GM12878 (cell line): Measurements from ENCODE around the gene PSMB4. TPM values are rescaled to one million over a fixed set of nuclear protein-coding genes. Genes with fewer than 3 reads are reported as not detected.

ENCODE experiments used
- ATAC-seq: fragments of 200-7000 bp; cut with Tn5 transposase; 3 replicates; pipeline ENCODE4 v1.9.1; 2020; ENCODE audit warnings: mild to moderate bottlenecking, moderate library complexity
- BruUV-seq: library from RNA; stranded (reverse); fragments of 400-500 nt; replicated peaks from 2 replicates; lab custom pipeline; 2021; lab: Mats Ljungman, UMichigan
- CTCF ChIA-PET: fragments of 300-600 bp; sonication (Branson Sonifier 250); formaldehyde crosslinking; extraction: SDS; loops from one replicate; lab custom pipeline; 2021; ENCODE audit warnings: inconsistent platforms; lab: Yijun Ruan, JAX
- POLR2A ChIA-PET: fragments of 350-600 bp; formaldehyde crosslinking; extraction: SDS; loops from one replicate; lab custom pipeline; 2021; ENCODE audit warnings: inconsistent platforms; lab: Charles Lee
- RAD21 ChIA-PET: fragments of 300-600 bp; sonication (Branson Sonifier 250); formaldehyde crosslinking; loops from one replicate; lab custom pipeline; 2023; ENCODE audit warnings: antibody characterized with exemption; ENCODE audit not compliant: unreplicated experiment; lab: Charles Lee
- SMC1A ChIA-PET: fragments of 300-600 bp; sonication (Branson Sonifier 250); formaldehyde crosslinking; loops from one replicate; lab custom pipeline; 2023; ENCODE audit not compliant: unreplicated experiment, uncharacterized antibody; lab: Charles Lee
- DNase-seq: peaks from one replicate; pipeline ENCODE4 v3.0.0-alpha.2; 2011; ENCODE audit warnings: low read depth, low spot score
- FAIRE-seq: peaks from 3 replicates; lab custom pipeline; 2011; peaks lifted over from hg19 to GRCh38; lab: Jason Lieb, UNC
- H2AFZ ChIP-seq: 2 replicates; pipeline ENCODE4 v1.6.0; 2011; ENCODE audit warnings: low read depth, low read length, control low read depth; ENCODE audit not compliant: control insufficient read depth
- H3K27ac ChIP-seq: 2 replicates; pipeline ENCODE4 v1.5.1; 2011; ENCODE audit warnings: control low read depth; ENCODE audit not compliant: control insufficient read depth, insufficient read depth
- H3K27me3 ChIP-seq, 2 experiments: replicated peaks in 1 of 2; 2 replicates each; pipeline versions ENCODE4 v1.6.0 to v1.6.1; 2011; ENCODE audit warnings: low read length in 1 of 2; ENCODE audit not compliant: control insufficient read depth in 2 of 2, insufficient read depth in 2 of 2
- H3K36me3 ChIP-seq, 2 experiments: 2 replicates each; pipeline ENCODE4 v1.5.1; 2011; ENCODE audit warnings: low read length in 1 of 2; ENCODE audit not compliant: control insufficient read depth in 2 of 2, insufficient read depth in 2 of 2
- H3K4me1 ChIP-seq: 2 replicates; pipeline ENCODE4 v1.6.1; 2011; ENCODE audit warnings: mild to moderate bottlenecking, low read length, moderate library complexity, mixed read lengths; ENCODE audit not compliant: control insufficient read depth, insufficient read depth
- H3K4me2 ChIP-seq: 2 replicates; pipeline ENCODE4 v1.6.0; 2011; ENCODE audit warnings: control low read depth; ENCODE audit not compliant: control insufficient read depth, insufficient read depth
- H3K4me3 ChIP-seq: fragments of 200-600 bp; sonication (generic); 2 replicates; pipeline ENCODE4 v1.5.1; 2016
- H3K79me2 ChIP-seq: 2 replicates; pipeline ENCODE4 v1.6.0; 2011; ENCODE audit warnings: low read length; ENCODE audit not compliant: control insufficient read depth, insufficient read depth
- H3K9ac ChIP-seq: 2 replicates; pipeline ENCODE4 v1.8.0; 2011; ENCODE audit warnings: low read length, control low read depth, mixed read lengths; ENCODE audit not compliant: control insufficient read depth, insufficient read depth
- H3K9me3 ChIP-seq: replicated peaks from 3 replicates; pipeline ENCODE4 v1.5.1; 2011; ENCODE audit warnings: mild to moderate bottlenecking, low read length; ENCODE audit not compliant: control insufficient read depth, insufficient read depth
- H4K20me1 ChIP-seq: 2 replicates; pipeline ENCODE4 v1.6.0; 2011; ENCODE audit not compliant: control insufficient read depth, insufficient read depth
- BCLAF1 ChIP-seq: fragments of 450-650 bp; IDR thresholded peaks from 2 replicates; pipeline ENCODE4 v1.6.1; 2017; ENCODE audit warnings: antibody characterized with exemption, mild to moderate bottlenecking, moderate library complexity
- CREM ChIP-seq: IDR thresholded peaks from 2 replicates; pipeline ENCODE4 v1.6.1; 2014; ENCODE audit warnings: antibody characterized with exemption, low read depth
- EP300 ChIP-seq, 2 experiments: fragments of 150-350 bp in 1 of 2; IDR thresholded peaks; 2 replicates each; pipeline ENCODE4 v1.6.1; 2011 to 2012; ENCODE audit warnings: low read depth in 2 of 2, low read length in 2 of 2, borderline replicate concordance in 1 of 2, improper control_type of control experiment in 1 of 2, inconsistent platforms in 1 of 2; ENCODE audit not compliant: control insufficient read depth in 1 of 2
- KLF5 ChIP-seq: fragments of 450-650 bp; IDR thresholded peaks from 2 replicates; pipeline ENCODE4 v1.6.1; 2014; ENCODE audit warnings: mild to moderate bottlenecking; ENCODE audit not compliant: partially characterized antibody
- MYB ChIP-seq: fragments of 150-350 bp; IDR thresholded peaks from 2 replicates; pipeline ENCODE4 v1.6.1; 2014; ENCODE audit warnings: mild to moderate bottlenecking, low read depth, low read length, borderline replicate concordance
- PAX5 ChIP-seq: IDR thresholded peaks from 2 replicates; pipeline ENCODE4 v1.6.1; 2011; ENCODE audit warnings: low read depth, low read length, borderline replicate concordance
- RELB ChIP-seq: fragments of 450-650 bp; IDR thresholded peaks from 2 replicates; pipeline ENCODE4 v1.6.1; 2017; ENCODE audit warnings: low read depth, mild to moderate bottlenecking, moderate library complexity
- SREBF1 ChIP-seq: IDR thresholded peaks from 2 replicates; pipeline ENCODE4 v1.6.1; 2012; ENCODE audit warnings: mild to moderate bottlenecking, low read length
- YBX1 ChIP-seq: fragments of 450-650 bp; IDR thresholded peaks from 2 replicates; pipeline ENCODE4 v1.6.1; 2016; ENCODE audit warnings: antibody characterized with exemption
- ZBTB33 ChIP-seq: fragments of 450-650 bp; IDR thresholded peaks from 2 replicates; pipeline ENCODE4 v1.6.1; 2017; ENCODE audit warnings: mild to moderate bottlenecking
- ZBTB4 ChIP-seq: fragments of 450-650 bp; formaldehyde crosslinking; IDR thresholded peaks from 2 replicates; pipeline ENCODE4 v1.4.0; 2022; ENCODE audit warnings: mild to moderate bottlenecking, moderate library complexity
- ZNF24 ChIP-seq: fragments of 450-650 bp; IDR thresholded peaks from 2 replicates; pipeline ENCODE4 v1.6.1; 2017; ENCODE audit warnings: antibody characterized with exemption, mild to moderate bottlenecking
- ZNF274 ChIP-seq: IDR thresholded peaks from one replicate; pipeline ENCODE4 v1.8.0; 2011; ENCODE audit not compliant: insufficient read length, insufficient read depth
- WGBS: methylation state at CpG from one replicate; pipeline ENCODE4 v1.1.6; 2016; ENCODE audit warnings: low lambda C conversion rate; ENCODE audit not compliant: insufficient replicate concordance, insufficient coverage; ENCODE audit errors: missing lambda C conversion rate; 5-methylcytosine and 5-hydroxymethylcytosine counted together
- in situ Hi-C: fragments of 300-500 bp; cut with MboI; formaldehyde crosslinking; loops from 9 replicates; pipeline ENCODE4 v1.14.3; 2018; ENCODE audit warnings: mixed read lengths
- intact Hi-C: fragments of 100-400 bp; cut with micrococcal nuclease; formaldehyde crosslinking; loops from one replicate; pipeline ENCODE4 v1.14.2; 2022; ENCODE audit not compliant: unreplicated experiment
- polyA plus RNA-seq, 11 experiments: library from polyadenylated mRNA; depleted of rRNA in 4 of 11; unstranded in 6 of 11; stranded (reverse) in 5 of 11; fragments of >200 nt; fragmentation: Nextera tagmentation in 4 of 11; fragmentation: Illumina TruSeq in 1 of 11; extraction: Ambion mirVana in 4 of 11; extraction: Trizol in 1 of 11; gene quantifications; 1 replicate in 1 of 11; 2 replicates in 10 of 11; pipeline versions ENCODE4 v1.2.1 to v1.2.3, GENCODE V29; 2011 to 2016; ENCODE audit warnings: inconsistent platforms in 2 of 11, missing spikeins in 2 of 11, low read depth in 1 of 11
- total RNA-seq, 4 experiments: library from RNA; depleted of rRNA in 3 of 4; stranded (reverse); fragments of >200 nt in 3 of 4; fragmentation: Illumina TruSeq in 1 of 4; extraction: Trizol in 1 of 4; gene quantifications; 2 replicates each; pipeline versions ENCODE4 v1.2.1 to v1.2.3, GENCODE V29; 2013 to 2021

PSMB4 gene
- total and polyA plus RNA-seq, 10 of the 15 experiments (the other 5 are each of a cell fraction or from before 2014, with no cell fraction given) = 278 to 610 (median 421) TPM

- FAIRE-seq = no peak
- 43% methylated on average over 7 of the region's 7 CpGs for WGBS
- H3K27ac ChIP-seq = no peak overlapping the region
- H3K79me2 ChIP-seq = no peaks in the 10 kb centered on the region
- H3K9me3 ChIP-seq = no peaks in the 10 kb centered on the region; the same call in 2 of the 3 replicates
- H3K27me3 ChIP-seq = no peaks in the 10 kb centered on the region
- H4K20me1 ChIP-seq = no peaks in the 10 kb centered on the region
- H3K9ac ChIP-seq = no peak overlapping the region
- no peaks in the 10 kb centered on the region for H3K4me1 ChIP-seq
- ChIA-PET SMC1A (no interaction called here), POLR2A (interaction anchor here (1.4 kb wide), 1 partner anchor 42 kb away, joined by 3 read pairs; the partner anchor contains the start of gene PI4KB), RAD21 (no interaction called here), CTCF (interaction anchor here (0.7 to 1.3 kb wide), 3 partner anchors 14 to 30 kb away, joined by 3 read pairs; partner anchors contain the start of gene PSMB4)
- no TSS peak for BruUV-seq
- H3K4me2 ChIP-seq = no peak overlapping the region
- no peak for ATAC-seq
- intact Hi-C loops (no loop called here), in situ Hi-C loops (no loop called here)
- H3K36me3 ChIP-seq = no peaks in the 10 kb centered on the region
- no peak overlapping the region for H2AFZ ChIP-seq
- no peak for DNase-seq
- no peak overlapping the region for H3K4me3 ChIP-seq
- TF ChIP-seq RELB (no peak), ZNF274 (no peak), ZBTB4 (CRISPR knock-in tag) (no peak), CREM (no peak), MYB (no peak), ZBTB33 (no peak), YBX1 (no peak), KLF5 (no peak), SREBF1 (no peak), EP300 (IDR thresholded peaks at IDR 0.05; ENCODE audit: borderline replicate concordance in 1 of 2, control insufficient read depth in 1 of 2, low read depth in 2 of 2, low read length in 2 of 2) (no peak), BCLAF1 (no peak), ZNF24 (no peak), PAX5 (no peak)
Measured at GRCh38 chr1:151369302-151369610, 30.1 kb upstream of the PSMB4 start.
